NK-92 treated with Interleukin-12 subunit alpha and Interleukin-12 subunit beta, amount 100 ng/mL, for 24 hours (cell line): Measurements from ENCODE around the gene UVSSA.
"Not testable (repeated sequence)": the region's sequence is repeated elsewhere in the genome, so short reads cannot be mapped to it uniquely, and the experiment has no call there.

Experiments used
- DNase-seq: peaks from one replicate; lab custom pipeline; 2025; lab: John Stamatoyannopoulos, UW

UVSSA gene

DNA sequence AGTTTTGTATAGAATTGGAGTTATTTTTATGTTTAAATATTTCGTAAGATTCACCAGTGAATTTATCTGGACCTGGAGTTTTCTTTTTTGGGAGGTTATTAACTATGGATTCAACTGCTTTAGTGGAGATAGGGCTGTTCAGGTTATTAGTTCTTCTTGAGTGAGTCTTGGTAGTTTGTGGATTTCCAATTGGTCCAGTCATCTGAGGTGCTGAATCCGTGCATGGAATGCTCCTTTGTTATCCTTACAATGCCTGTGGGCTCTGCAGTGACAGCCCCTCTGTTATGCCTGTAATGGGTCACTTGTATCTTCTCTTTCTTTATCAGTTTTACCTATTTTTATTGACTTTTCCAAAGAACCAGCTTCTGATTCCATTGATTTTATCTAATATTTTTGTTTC, 74.6 kb downstream of the UVSSA start:
- DNase-seq, result no peak

DNA sequence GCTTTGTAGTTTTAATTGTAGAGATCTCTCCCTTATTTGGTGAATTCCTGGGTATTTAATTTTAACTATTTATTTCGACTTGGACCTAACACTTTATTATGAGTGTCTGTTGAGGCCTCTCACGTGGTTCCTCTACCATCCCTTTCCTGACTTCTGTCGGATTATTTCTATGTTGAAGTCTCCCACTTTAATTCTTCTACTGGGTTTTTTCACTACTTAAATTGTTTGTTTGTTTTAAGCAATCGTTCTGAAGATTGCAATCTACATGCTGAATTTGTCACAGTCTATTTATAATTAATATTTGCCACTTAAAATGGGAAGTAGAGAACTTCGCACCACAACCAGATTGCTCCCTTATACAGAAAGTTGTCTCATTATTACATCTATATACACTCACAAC, 80.0 kb downstream of the UVSSA start:
- DNase-seq, result no peak

DNA sequence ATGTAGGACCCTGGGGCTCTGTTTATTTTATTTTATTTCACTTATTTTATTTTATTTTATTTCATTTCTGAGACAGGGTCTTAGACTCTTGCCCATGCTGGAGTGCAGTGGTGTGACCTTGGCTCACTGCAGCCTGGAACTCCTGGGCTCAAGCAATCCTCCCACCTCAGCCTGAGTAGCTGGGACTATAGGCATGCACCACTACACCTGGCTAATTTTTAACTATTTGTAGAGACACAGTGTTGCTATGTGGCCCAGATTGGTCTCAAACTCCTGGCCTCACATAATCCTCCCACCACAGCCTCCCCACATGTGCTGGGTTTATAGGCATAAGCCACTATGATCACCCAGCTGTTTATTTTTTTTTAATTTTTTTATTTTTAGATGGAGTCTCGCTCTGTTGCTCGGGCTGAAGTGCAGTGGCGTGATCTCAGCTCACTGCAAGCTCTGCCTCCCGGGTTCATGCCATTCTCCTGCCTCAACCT, 96.7 kb downstream of the UVSSA start:
- DNase-seq, result not testable (repeated sequence)
